Esophagus muscularis mucosa (tissue), 3 donors: ENCODE results near the gene BRSK1.

ENCODE experiments used
- CTCF ChIP-seq, 3 experiments: fragments of 200-600 bp in 2 of 3; fragments of 450-650 bp in 1 of 3; sonication (generic) in 2 of 3; IDR thresholded peaks; one replicate each; pipeline ENCODE4 v1.5.1; 2017 to 2019; ENCODE audit warnings: antibody characterized with exemption in 3 of 3, mild to moderate bottlenecking in 2 of 3, moderate library complexity in 1 of 3
- POLR2A ChIP-seq: fragments of 450-650 bp; IDR thresholded peaks from one replicate; pipeline ENCODE4 v1.6.1; 2017; ENCODE audit warnings: antibody characterized with exemption, moderate library complexity, mild to moderate bottlenecking, low read depth
- POLR2AphosphoS5 ChIP-seq, 2 donors: sonication (generic); formaldehyde crosslinking; IDR thresholded peaks; one replicate each; pipeline ENCODE4 v1.6.1; 2017; ENCODE audit warnings: antibody characterized with exemption in 2 of 2

GRCh38 chr19:55308281-55308680, 24.5 kb downstream of the BRSK1 start:
- TF ChIP-seq CTCF (IDR thresholded peaks at IDR 0.05) (no peak), POLR2AphosphoS5 (IDR thresholded peaks at IDR 0.05) (no peak), POLR2A (no peak)
